ENCODE measurements around the gene PLEK. TPM values are rescaled to one million over a fixed set of nuclear protein-coding genes. Genes with fewer than 3 reads are reported as not detected.
"Not testable (repeated sequence)": the region's sequence is repeated elsewhere in the genome, so short reads cannot be mapped to it uniquely, and the experiment has no call there.

Gene PLEK
- total and polyA plus RNA-seq, 7 experiments from 2014 or later, result 0.37 to 210 (median 3.7) TPM

DNA sequence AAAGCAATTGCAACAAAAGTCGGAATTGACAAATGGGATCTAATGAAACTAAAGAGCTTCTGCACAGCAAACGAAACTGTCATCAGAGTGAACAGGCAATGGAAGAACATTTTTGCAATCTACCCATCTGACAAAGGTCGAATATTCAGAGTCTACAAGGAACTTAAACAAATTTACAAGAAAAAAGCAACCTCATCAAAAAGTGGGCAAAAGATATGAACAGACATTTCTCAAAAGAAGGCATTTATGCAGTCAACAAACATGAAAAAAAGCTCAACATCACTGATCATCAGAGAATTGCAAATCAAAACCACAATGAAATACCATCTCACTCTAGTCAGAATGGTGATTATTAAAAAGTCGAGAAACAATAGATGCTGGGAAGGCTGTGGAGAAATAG is 16.0 kb upstream of the PLEK start:
- H3K27me3 Mint-ChIP-seq, result peaks cover 18 to 49% (median 37%) of the 10 kb centered on the region in 5 donors
- DNase-seq; H3K4me1 Mint-ChIP-seq; intact Hi-C loops (cut with micrococcal nuclease); H3K27me3 ChIP-seq (ENCODE audit: control insufficient read depth in 2 of 2, insufficient read depth in 2 of 2, low read length in 2 of 2); H3K4me3 Mint-ChIP-seq; H3K4me1 ChIP-seq (ENCODE audit: control insufficient read depth in 2 of 2, insufficient read depth in 2 of 2, low read length in 2 of 2); H3K4me3 ChIP-seq (ENCODE audit: low read length); ATAC-seq; H3K9me3 Mint-ChIP-seq; H3K27ac Mint-ChIP-seq; H3K36me3 Mint-ChIP-seq; POLR2A ChIA-PET; H3K36me3 ChIP-seq (ENCODE audit: control insufficient read depth in 2 of 3, insufficient read depth in 3 of 3, low read length in 3 of 3); CTCF ChIA-PET; H3K27ac ChIP-seq (ENCODE audit: low read depth, low read length); H3K9me3 ChIP-seq (ENCODE audit: control insufficient read depth in 2 of 3, low read length in 3 of 3): not testable (repeated sequence)

DNA sequence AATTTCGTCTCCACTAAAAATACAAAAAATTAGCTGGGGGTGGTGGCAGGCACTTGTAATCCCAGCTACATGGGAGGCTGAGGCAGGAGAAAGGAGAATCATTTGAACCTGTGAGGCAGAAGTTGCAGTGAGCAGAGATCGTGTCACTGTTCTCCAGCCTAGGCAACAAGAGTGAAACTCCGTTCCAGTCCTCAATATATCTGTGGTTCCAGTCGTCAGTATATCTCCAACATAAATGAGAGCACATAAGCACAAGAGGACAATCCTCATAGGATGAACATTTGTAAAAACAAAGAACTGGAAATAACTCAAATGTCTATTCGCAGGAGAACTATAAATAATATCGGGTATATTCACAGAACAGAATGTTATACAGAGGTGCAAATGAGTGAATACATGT is 13.1 kb upstream of the PLEK start:
- H3K27me3 Mint-ChIP-seq, result peaks cover 3 to 46% (median 16%) of the 10 kb centered on the region in 5 donors
- H3K36me3 ChIP-seq (ENCODE audit: control insufficient read depth in 2 of 3, insufficient read depth in 3 of 3, low read length in 3 of 3), result no peaks in the 10 kb centered on the region
- no peaks in the 10 kb centered on the region for H3K4me1 ChIP-seq (ENCODE audit: control insufficient read depth in 2 of 2, insufficient read depth in 2 of 2, low read length in 2 of 2)
- H3K9me3 Mint-ChIP-seq, result peaks cover 0 to 8% (median 0%) of the 10 kb centered on the region in 11 donors
- ChIA-PET CTCF (no interaction called here), POLR2A (no interaction called here)
- no peaks in the 10 kb centered on the region for H3K36me3 Mint-ChIP-seq
- no peak overlapping the region for H3K27ac Mint-ChIP-seq
- intact Hi-C loops (cut with micrococcal nuclease), result no loop called here
- no peak overlapping the region for H3K4me3 ChIP-seq (ENCODE audit: low read length)
- DNase-seq (no peak), ATAC-seq (no peak)
- H3K4me3 Mint-ChIP-seq, result no peak overlapping the region
- H3K9me3 ChIP-seq (ENCODE audit: control insufficient read depth in 2 of 3, low read length in 3 of 3), result no peaks in the 10 kb centered on the region
- no peaks in the 10 kb centered on the region for H3K4me1 Mint-ChIP-seq
- no peak overlapping the region for H3K27ac ChIP-seq (ENCODE audit: low read depth, low read length)
- no peaks in the 10 kb centered on the region for H3K27me3 ChIP-seq (ENCODE audit: control insufficient read depth in 2 of 2, insufficient read depth in 2 of 2, low read length in 2 of 2)

DNA sequence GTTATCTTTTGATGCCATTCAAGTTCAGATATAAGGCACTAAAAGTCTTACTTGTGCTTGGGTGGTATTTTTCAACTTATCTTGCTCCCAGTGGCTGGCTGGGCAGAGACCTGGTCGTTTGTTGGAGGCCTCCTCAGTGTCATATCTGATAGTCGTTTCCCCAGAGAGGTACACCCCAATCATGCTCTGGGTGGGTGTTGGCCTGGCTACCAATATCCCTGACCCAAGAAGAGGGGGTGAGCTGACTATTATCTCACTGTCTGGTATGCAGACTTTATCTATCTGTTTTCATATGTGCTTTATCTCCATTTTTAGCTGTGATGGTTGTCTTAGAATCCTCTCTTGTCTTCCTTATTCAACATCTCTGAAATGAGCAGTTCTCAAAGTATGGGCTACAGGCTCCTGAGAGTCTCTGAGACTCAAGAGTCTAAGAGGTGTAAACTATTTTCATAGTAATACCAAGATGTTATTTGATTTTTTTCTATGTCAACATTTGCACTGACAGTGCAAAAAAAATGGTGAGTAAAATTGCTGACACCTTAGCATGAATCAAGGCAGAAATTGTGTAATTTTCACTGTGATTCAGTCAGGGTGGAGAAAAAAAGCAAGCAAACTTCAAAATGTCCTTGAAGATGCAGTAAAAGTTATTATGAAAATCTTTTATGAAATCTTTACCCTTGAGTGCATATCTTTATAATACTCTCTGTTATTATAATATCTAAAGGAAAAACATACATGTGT is 12.3 kb upstream of the PLEK start:
- Histone ChIP-seq H3K9me3 (ENCODE audit: control insufficient read depth in 2 of 3, low read length in 3 of 3) (no peaks in the 10 kb centered on the region), H3K36me3 (ENCODE audit: control insufficient read depth in 2 of 3, insufficient read depth in 3 of 3, low read length in 3 of 3) (no peaks in the 10 kb centered on the region), H3K27me3 (ENCODE audit: control insufficient read depth in 2 of 2, insufficient read depth in 2 of 2, low read length in 2 of 2) (no peaks in the 10 kb centered on the region), H3K4me3 (ENCODE audit: low read length) (no peak overlapping the region), H3K4me1 (ENCODE audit: control insufficient read depth in 2 of 2, insufficient read depth in 2 of 2, low read length in 2 of 2) (no peaks in the 10 kb centered on the region), H3K27ac (ENCODE audit: low read depth, low read length) (no peak overlapping the region)
- ChIA-PET CTCF (no interaction called here), POLR2A (no interaction called here)
- intact Hi-C loops (cut with micrococcal nuclease), result no loop called here
- DNase-seq (no peak), ATAC-seq (no peak)
- peaks cover 0 to 37% (median 11%) of the 10 kb centered on the region in 5 donors for H3K27me3 Mint-ChIP-seq
- no peak overlapping the region for H3K27ac Mint-ChIP-seq
- H3K9me3 Mint-ChIP-seq, result peaks cover 0 to 8% (median 0%) of the 10 kb centered on the region in 11 donors
- no peaks in the 10 kb centered on the region for H3K36me3 Mint-ChIP-seq
- no peaks in the 10 kb centered on the region for H3K4me1 Mint-ChIP-seq
- H3K4me3 Mint-ChIP-seq, result no peak overlapping the region

DNA sequence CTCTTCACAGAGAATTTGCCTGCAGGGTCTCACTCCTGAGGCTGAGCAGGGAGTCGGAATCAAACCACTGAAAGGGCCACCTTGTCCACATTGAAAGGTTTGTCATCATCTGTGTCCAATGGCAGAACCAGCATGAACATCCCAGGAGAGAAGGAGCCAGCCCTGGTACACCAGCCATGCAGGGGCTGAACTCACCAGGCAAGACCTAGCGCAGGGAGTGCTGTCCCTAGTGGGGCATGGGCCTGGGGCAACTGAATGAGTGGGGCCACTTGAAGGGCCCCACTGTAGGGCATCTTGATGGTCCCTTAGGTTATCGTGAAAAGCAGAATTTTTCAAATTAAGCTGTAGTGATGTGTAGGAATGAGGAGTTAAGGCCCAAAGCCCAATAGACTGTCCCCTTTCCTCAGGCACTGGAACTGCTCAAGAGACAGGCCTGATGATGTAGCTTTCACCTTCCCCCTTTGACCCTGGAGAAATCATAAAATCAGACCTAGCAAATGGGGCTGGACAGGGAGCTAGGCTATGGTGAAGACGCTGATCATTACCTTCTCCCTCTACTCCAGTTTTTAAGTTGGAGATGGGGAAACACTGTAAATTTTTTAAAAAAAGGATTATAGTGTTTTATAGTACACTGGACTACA is 8.4 kb upstream of the PLEK start:
- no peaks in the 10 kb centered on the region for H3K9me3 ChIP-seq (ENCODE audit: control insufficient read depth in 2 of 3, low read length in 3 of 3)
- no peak overlapping the region for H3K4me3 Mint-ChIP-seq
- H3K9me3 Mint-ChIP-seq, result no peaks in the 10 kb centered on the region
- ATAC-seq (no peak), DNase-seq (no peak)
- H3K27me3 ChIP-seq (ENCODE audit: control insufficient read depth in 2 of 2, insufficient read depth in 2 of 2, low read length in 2 of 2), result no peaks in the 10 kb centered on the region
- H3K4me1 ChIP-seq (ENCODE audit: control insufficient read depth in 2 of 2, insufficient read depth in 2 of 2, low read length in 2 of 2), result no peaks in the 10 kb centered on the region
- intact Hi-C loops (cut with micrococcal nuclease), result no loop called here
- H3K27ac Mint-ChIP-seq, result no peak overlapping the region
- H3K36me3 Mint-ChIP-seq, result no peaks in the 10 kb centered on the region
- H3K36me3 ChIP-seq (ENCODE audit: control insufficient read depth in 2 of 3, insufficient read depth in 3 of 3, low read length in 3 of 3), result no peaks in the 10 kb centered on the region
- ChIA-PET POLR2A (no interaction called here), CTCF (interaction anchor here (0.6 kb wide), 1 partner anchor 772 kb away, joined by 4 read pairs; no protein-coding TSS in a partner anchor)
- peaks cover 0 to 16% (median 0%) of the 10 kb centered on the region in 5 donors for H3K27me3 Mint-ChIP-seq
- peaks cover 0 to 2% (median under 1%) of the 10 kb centered on the region in 7 donors for H3K4me1 Mint-ChIP-seq
- H3K4me3 ChIP-seq (ENCODE audit: low read length), result no peak overlapping the region
- H3K27ac ChIP-seq (ENCODE audit: low read depth, low read length), result no peak overlapping the region

DNA sequence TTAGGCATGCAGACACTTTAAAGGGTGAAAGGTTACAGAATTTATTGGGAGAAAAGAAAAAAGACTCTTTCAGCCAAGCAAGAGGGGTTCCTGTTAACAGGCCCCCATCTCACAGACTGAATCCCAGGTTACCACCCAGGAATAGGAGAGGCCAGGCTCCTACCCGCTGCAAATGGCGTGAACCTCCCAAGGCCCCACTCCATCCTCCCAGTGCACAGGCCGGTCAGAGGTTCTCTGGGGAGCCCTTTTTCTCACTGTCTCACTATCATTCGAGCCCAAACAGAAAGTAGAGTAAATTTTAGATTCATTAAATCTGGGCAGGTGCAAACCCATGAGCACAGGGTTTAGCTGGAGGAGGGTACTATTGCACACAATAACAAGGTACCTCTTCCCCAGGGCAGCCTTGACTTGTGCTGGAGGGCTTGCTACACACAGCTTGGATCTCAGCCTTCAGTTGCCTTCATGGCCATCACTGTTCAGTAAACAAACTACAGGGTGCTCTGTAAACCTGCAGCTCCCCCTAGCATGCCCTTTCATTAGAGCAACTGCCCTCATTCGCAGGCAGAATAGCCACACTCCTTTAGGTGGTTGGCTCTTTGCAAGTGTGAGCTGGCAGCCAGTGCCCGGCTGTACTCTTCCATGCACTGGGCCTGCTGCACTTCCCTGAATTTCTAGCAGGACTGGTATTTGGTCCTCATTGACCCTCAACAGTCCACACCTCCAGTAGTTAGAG is 7.3 kb upstream of the PLEK start:
- Histone ChIP-seq H3K27me3 (ENCODE audit: control insufficient read depth in 2 of 2, insufficient read depth in 2 of 2, low read length in 2 of 2) (no peaks in the 10 kb centered on the region), H3K36me3 (ENCODE audit: control insufficient read depth in 2 of 3, insufficient read depth in 3 of 3, low read length in 3 of 3) (no peaks in the 10 kb centered on the region), H3K4me3 (ENCODE audit: low read length) (no peak overlapping the region), H3K9me3 (ENCODE audit: control insufficient read depth in 2 of 3, low read length in 3 of 3) (no peaks in the 10 kb centered on the region), H3K27ac (ENCODE audit: low read depth, low read length) (no peak overlapping the region), H3K4me1 (ENCODE audit: control insufficient read depth in 2 of 2, insufficient read depth in 2 of 2, low read length in 2 of 2) (peaks cover 0 to 6% of the 10 kb centered on the region in 2 donors)
- H3K36me3 Mint-ChIP-seq, result no peaks in the 10 kb centered on the region
- no peaks in the 10 kb centered on the region for H3K9me3 Mint-ChIP-seq
- ChIA-PET POLR2A (no interaction called here), CTCF (no interaction called here)
- H3K4me3 Mint-ChIP-seq, result no peak overlapping the region
- peak; percentile 58 for ATAC-seq
- DNase-seq, result no peak
- peaks cover 0 to 14% (median 0%) of the 10 kb centered on the region in 5 donors for H3K27me3 Mint-ChIP-seq
- no peak overlapping the region for H3K27ac Mint-ChIP-seq
- peaks cover 6 to 11% (median 9%) of the 10 kb centered on the region in 7 donors for H3K4me1 Mint-ChIP-seq
- intact Hi-C loops (cut with micrococcal nuclease), result no loop called here

DNA sequence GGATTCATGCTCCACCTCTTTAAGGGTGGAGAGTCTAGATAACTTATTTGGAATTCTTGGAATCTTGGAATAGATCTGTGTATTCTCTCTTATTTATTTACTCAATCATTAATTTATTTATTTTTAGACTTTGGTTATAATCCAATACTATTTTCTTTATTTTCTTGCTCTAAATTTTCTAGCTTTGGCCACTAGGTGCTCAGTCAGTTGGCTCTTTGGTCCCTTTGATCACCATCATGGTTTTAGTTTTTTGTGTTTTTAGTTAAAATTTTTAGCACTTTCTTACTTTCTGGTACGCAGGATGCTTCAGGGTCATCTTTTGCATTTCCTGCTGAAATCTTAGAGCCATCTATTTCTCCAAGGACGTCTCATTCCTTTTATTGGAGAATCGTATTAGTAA is 5.2 kb upstream of the PLEK start:
- H3K9me3 Mint-ChIP-seq, result no peaks in the 10 kb centered on the region
- POLR2A ChIA-PET, result no interaction called here
- peaks cover 6 to 18% (median 10%) of the 10 kb centered on the region in 7 donors for H3K4me1 Mint-ChIP-seq
- peaks cover 0 to 20% of the 10 kb centered on the region in 2 donors for H3K4me1 ChIP-seq (ENCODE audit: control insufficient read depth in 2 of 2, insufficient read depth in 2 of 2, low read length in 2 of 2)
- H3K27me3 Mint-ChIP-seq, result peaks cover 0 to 17% (median 0%) of the 10 kb centered on the region in 5 donors
- no peak overlapping the region for H3K4me3 ChIP-seq (ENCODE audit: low read length)
- no peak overlapping the region for H3K27ac Mint-ChIP-seq
- ATAC-seq (no peak), DNase-seq (no peak)
- no peak overlapping the region for H3K4me3 Mint-ChIP-seq
- intact Hi-C loops (cut with micrococcal nuclease), result loop anchor here in 1 of 2 donors (10.0 kb wide), 1 partner anchor 565 kb away; no protein-coding TSS in a partner anchor
- CTCF ChIA-PET, result interaction anchor here (0.6 kb wide), 1 partner anchor 546 kb away, joined by 3 read pairs; no protein-coding TSS in a partner anchor
- H3K27me3 ChIP-seq (ENCODE audit: control insufficient read depth in 2 of 2, insufficient read depth in 2 of 2, low read length in 2 of 2), result no peaks in the 10 kb centered on the region
- H3K36me3 Mint-ChIP-seq, result no peaks in the 10 kb centered on the region
- H3K36me3 ChIP-seq (ENCODE audit: control insufficient read depth in 2 of 3, insufficient read depth in 3 of 3, low read length in 3 of 3), result no peaks in the 10 kb centered on the region
- H3K27ac ChIP-seq (ENCODE audit: low read depth, low read length), result no peak overlapping the region
- H3K9me3 ChIP-seq (ENCODE audit: control insufficient read depth in 2 of 3, low read length in 3 of 3), result no peaks in the 10 kb centered on the region

Data from naive thymus-derived CD4-positive, alpha-beta T cell (primary cell).